ENCODE results near the gene SLC16A14.

GRCh38 chr2:230071421-230071820 lies 2.7 kb upstream of the SLC16A14 start:
- TF ChIP-seq, protein P1, sequence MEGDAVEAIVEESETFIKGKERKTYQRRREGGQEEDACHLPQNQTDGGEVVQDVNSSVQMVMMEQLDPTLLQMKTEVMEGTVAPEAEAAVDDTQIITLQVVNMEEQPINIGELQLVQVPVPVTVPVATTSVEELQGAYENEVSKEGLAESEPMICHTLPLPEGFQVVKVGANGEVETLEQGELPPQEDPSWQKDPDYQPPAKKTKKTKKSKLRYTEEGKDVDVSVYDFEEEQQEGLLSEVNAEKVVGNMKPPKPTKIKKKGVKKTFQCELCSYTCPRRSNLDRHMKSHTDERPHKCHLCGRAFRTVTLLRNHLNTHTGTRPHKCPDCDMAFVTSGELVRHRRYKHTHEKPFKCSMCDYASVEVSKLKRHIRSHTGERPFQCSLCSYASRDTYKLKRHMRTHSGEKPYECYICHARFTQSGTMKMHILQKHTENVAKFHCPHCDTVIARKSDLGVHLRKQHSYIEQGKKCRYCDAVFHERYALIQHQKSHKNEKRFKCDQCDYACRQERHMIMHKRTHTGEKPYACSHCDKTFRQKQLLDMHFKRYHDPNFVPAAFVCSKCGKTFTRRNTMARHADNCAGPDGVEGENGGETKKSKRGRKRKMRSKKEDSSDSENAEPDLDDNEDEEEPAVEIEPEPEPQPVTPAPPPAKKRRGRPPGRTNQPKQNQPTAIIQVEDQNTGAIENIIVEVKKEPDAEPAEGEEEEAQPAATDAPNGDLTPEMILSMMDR (tag by site-specific recombination; IDR thresholded peaks at IDR 0.05), result no peak
- TF ChIP-seq ZNF184 (tag by site-specific recombination; IDR thresholded peaks at IDR 0.05) (no peak), ZNF571 (tag by site-specific recombination; IDR thresholded peaks at IDR 0.05) (no peak), ZNF394 (tag by site-specific recombination; IDR thresholded peaks at IDR 0.05; ENCODE audit: borderline replicate concordance) (no peak), YY1 (tag by site-specific recombination; IDR thresholded peaks at IDR 0.05) (no peak)

All from HEK293 (cell line).